Glomerular endothelial cell (primary cell): ENCODE data around the gene MFSD1. TPM values are rescaled to one million over a fixed set of nuclear protein-coding genes. Genes with fewer than 3 reads are reported as not detected.

Source experiments
- DNase-seq: peaks from one replicate; pipeline ENCODE4 v3.0.0-alpha.2; 2011; ENCODE audit warnings: low read depth, low spot score; ENCODE audit errors: extremely low read depth
- total RNA-seq: library from RNA; depleted of rRNA; stranded (reverse); fragments of >200 nt; gene quantifications from 2 replicates; pipeline ENCODE4 v1.2.3, GENCODE V29; 2015

Gene MFSD1
- 51.2 and 54.3 TPM in 2 replicates for total RNA-seq

GRCh38 chr3:158801696-158802408 lies at the start of gene MFSD1:
Gene MFSD1 (plus strand): TSS chr3:158802054. CDS start chr3:158802153, 99 bp downstream.
- no peak for DNase-seq

- DNase-seq = no peak
Observed at GRCh38 chr3:158753854-158754253, 48.0 kb upstream of the MFSD1 start.

- no peak for DNase-seq
Observed at GRCh38 chr3:158755421-158755820, 46.4 kb upstream of the MFSD1 start.

- no peak for DNase-seq
Observed at GRCh38 chr3:158761350-158761749, 40.5 kb upstream of the MFSD1 start.

- no peak for DNase-seq
Observed at GRCh38 chr3:158762701-158763100, 39.2 kb upstream of the MFSD1 start.

- no peak for DNase-seq
Observed at GRCh38 chr3:158763421-158763820, 38.4 kb upstream of the MFSD1 start.

- no peak for DNase-seq
Observed at GRCh38 chr3:158765518-158766205, 36.2 kb upstream of the MFSD1 start.

- no peak for DNase-seq
Observed at GRCh38 chr3:158766364-158766763, 35.5 kb upstream of the MFSD1 start.

- DNase-seq = no peak
Observed at GRCh38 chr3:158768361-158768787, 33.5 kb upstream of the MFSD1 start.

- peak; percentile 69 for DNase-seq
Observed at GRCh38 chr3:158768881-158769543, 32.8 kb upstream of the MFSD1 start.

- no peak for DNase-seq
Observed at GRCh38 chr3:158769549-158769948, 32.3 kb upstream of the MFSD1 start.

- no peak for DNase-seq
Observed at GRCh38 chr3:158769952-158770740, 31.7 kb upstream of the MFSD1 start.

GRCh38 chr3:158770741-158771350 lies 31.0 kb upstream of the MFSD1 start:
- no peak for DNase-seq

- no peak for DNase-seq
Observed at GRCh38 chr3:158771577-158771976, 30.3 kb upstream of the MFSD1 start.

GRCh38 chr3:158771982-158772381 lies 29.9 kb upstream of the MFSD1 start:
- no peak for DNase-seq

- DNase-seq = no peak
Observed at GRCh38 chr3:158773166-158773565, 28.7 kb upstream of the MFSD1 start.

GRCh38 chr3:158773845-158774830 lies 27.7 kb upstream of the MFSD1 start:
- no peak for DNase-seq

- DNase-seq = no peak
Observed at GRCh38 chr3:158774965-158775364, 26.9 kb upstream of the MFSD1 start.
